KMS-11 (cell line): Measurements from ENCODE around the gene ABO.

ENCODE experiments used
- H2AFZ ChIP-seq: fragments of 200-600 bp; sonication (generic); 2 replicates; pipeline ENCODE4 v1.6.1; 2016; ENCODE audit warnings: antibody characterized with exemption, mixed run types, low read depth
- H3K27ac ChIP-seq: fragments of 200-600 bp; sonication (generic); 2 replicates; pipeline ENCODE4 v1.6.1; 2016; ENCODE audit warnings: mild to moderate bottlenecking, mixed run types
- H3K27me3 ChIP-seq: fragments of 200-600 bp; sonication (generic); 2 replicates; pipeline ENCODE4 v1.6.1; 2017; ENCODE audit warnings: mild to moderate bottlenecking, low read depth, mixed run types, moderate library complexity; ENCODE audit not compliant: insufficient read depth
- H3K36me3 ChIP-seq: fragments of 200-600 bp; sonication (generic); 2 replicates; pipeline ENCODE4 v1.6.1; 2017; ENCODE audit warnings: mild to moderate bottlenecking, mixed run types; ENCODE audit not compliant: insufficient read depth
- H3K4me1 ChIP-seq: fragments of 200-600 bp; sonication (generic); 2 replicates; pipeline ENCODE4 v1.6.1; 2016; ENCODE audit warnings: mild to moderate bottlenecking, low read depth, mixed run types; ENCODE audit not compliant: poor library complexity, severe bottlenecking
- H3K4me2 ChIP-seq: fragments of 200-600 bp; sonication (generic); 2 replicates; pipeline ENCODE4 v1.7.0; 2016; ENCODE audit warnings: mild to moderate bottlenecking, mixed run types
- H3K4me3 ChIP-seq: fragments of 200-600 bp; sonication (generic); IDR thresholded peaks from 2 replicates; pipeline ENCODE4 v1.6.1; 2017; ENCODE audit warnings: low read depth, low read length, mixed read lengths; ENCODE audit not compliant: insufficient read depth
- H3K79me2 ChIP-seq: fragments of 200-600 bp; sonication (generic); 2 replicates; pipeline ENCODE4 v1.6.1; 2016; ENCODE audit warnings: low read depth, mixed run types; ENCODE audit not compliant: insufficient read depth
- H3K9ac ChIP-seq: fragments of 200-600 bp; sonication (generic); 2 replicates; pipeline ENCODE4 v1.6.1; 2016; ENCODE audit warnings: mild to moderate bottlenecking, mixed run types
- H4K20me1 ChIP-seq: fragments of 200-600 bp; sonication (generic); 2 replicates; pipeline ENCODE4 v1.6.1; 2016; ENCODE audit warnings: mild to moderate bottlenecking, mixed run types; ENCODE audit not compliant: insufficient read depth
- TF ChIP-seq, protein P1 (sequence below): fragments of 200-600 bp; sonication (generic); conservative IDR thresholded peaks from 2 replicates; pipeline ENCODE4 v1.6.1; 2017; ENCODE audit warnings: low read depth, mild to moderate bottlenecking, antibody characterized with exemption, low read length, moderate library complexity, mixed read lengths

Gene ABO

DNA sequence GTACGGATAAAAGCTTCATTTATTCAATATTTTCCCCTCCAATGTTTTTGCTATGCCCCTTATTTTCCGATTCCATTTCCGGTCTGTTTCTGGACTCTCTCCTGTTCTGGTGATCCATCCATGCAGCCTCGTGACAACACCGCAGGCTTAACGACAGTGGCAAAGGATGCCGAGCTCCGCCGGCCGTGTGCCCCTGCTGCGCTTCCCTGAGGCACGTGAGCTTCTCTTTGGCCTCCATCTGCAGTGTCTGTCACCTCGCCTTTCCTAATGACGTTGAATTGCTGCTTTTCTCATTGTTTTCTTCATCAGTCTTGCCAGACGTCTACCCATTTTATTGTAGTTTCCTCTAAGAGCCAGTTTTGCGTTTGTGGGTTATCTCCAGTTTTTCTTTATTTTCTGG, 32.3 kb upstream of the ABO start:
- H3K27ac ChIP-seq: no peak overlapping the region
- peaks cover 69% of the 10 kb centered on the region for H3K27me3 ChIP-seq
- H3K4me3 ChIP-seq: no peak overlapping the region
- H3K4me2 ChIP-seq: no peak overlapping the region
- H3K9ac ChIP-seq: no peak overlapping the region
- TF ChIP-seq, protein P1, sequence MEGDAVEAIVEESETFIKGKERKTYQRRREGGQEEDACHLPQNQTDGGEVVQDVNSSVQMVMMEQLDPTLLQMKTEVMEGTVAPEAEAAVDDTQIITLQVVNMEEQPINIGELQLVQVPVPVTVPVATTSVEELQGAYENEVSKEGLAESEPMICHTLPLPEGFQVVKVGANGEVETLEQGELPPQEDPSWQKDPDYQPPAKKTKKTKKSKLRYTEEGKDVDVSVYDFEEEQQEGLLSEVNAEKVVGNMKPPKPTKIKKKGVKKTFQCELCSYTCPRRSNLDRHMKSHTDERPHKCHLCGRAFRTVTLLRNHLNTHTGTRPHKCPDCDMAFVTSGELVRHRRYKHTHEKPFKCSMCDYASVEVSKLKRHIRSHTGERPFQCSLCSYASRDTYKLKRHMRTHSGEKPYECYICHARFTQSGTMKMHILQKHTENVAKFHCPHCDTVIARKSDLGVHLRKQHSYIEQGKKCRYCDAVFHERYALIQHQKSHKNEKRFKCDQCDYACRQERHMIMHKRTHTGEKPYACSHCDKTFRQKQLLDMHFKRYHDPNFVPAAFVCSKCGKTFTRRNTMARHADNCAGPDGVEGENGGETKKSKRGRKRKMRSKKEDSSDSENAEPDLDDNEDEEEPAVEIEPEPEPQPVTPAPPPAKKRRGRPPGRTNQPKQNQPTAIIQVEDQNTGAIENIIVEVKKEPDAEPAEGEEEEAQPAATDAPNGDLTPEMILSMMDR: no peak
- no peaks in the 10 kb centered on the region for H4K20me1 ChIP-seq
- H2AFZ ChIP-seq: no peak overlapping the region
- H3K36me3 ChIP-seq: no peaks in the 10 kb centered on the region
- H3K4me1 ChIP-seq: no peaks in the 10 kb centered on the region
- H3K79me2 ChIP-seq: no peaks in the 10 kb centered on the region

DNA sequence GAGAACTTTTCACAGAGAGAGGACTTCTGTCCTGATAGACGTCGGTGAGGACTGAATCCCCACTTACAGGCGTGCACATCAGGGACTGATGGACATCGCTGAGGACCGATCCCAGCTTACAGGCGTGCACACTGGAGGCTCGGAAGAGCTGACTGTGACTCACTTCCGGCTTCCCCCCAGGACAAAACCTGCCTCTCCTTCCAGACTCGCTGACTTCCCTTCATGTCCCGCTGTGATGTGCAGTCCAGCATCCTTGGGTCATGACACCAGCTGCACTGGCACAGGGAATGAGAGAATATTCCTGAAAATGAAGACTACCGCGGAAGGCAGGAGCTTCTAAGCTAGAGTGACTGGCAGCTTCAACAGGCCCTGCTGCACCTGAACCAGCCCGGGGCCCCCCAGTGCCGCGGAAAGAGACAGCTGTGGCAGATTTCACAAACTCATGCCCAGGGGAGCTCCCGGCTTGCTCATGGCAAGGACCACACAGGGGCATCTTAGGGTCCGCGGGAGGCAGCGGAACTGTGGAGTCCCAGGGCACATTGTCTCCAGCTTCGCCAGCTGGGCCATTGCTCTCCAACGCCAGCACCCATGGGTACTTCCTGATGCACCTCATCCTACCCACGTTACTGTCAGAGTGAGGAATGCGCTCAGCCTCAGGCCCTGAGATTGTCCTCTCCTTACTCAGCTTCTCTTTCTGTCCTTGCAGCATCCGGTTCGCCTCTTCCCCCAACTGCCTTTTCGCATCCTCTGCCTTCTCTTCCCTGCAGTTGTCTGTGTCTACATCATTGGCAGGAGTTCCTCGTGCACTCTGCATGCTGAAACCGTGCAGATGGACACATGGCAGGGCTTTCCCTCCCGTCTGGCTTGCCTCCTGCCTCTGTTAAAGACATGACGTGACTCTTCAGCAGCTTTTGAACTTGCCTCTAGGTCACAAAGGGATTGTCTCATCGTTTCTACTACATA, 31.5 kb upstream of the ABO start:
- Histone ChIP-seq H3K9ac (no peak overlapping the region), H3K27me3 (peaks cover 76% of the 10 kb centered on the region), H3K27ac (no peak overlapping the region), H4K20me1 (no peaks in the 10 kb centered on the region), H3K4me2 (no peak overlapping the region), H3K36me3 (no peaks in the 10 kb centered on the region), H3K4me3 (no peak overlapping the region), H2AFZ (no peak overlapping the region), H3K79me2 (no peaks in the 10 kb centered on the region), H3K4me1 (no peaks in the 10 kb centered on the region)
- TF ChIP-seq, protein P1: no peak

DNA sequence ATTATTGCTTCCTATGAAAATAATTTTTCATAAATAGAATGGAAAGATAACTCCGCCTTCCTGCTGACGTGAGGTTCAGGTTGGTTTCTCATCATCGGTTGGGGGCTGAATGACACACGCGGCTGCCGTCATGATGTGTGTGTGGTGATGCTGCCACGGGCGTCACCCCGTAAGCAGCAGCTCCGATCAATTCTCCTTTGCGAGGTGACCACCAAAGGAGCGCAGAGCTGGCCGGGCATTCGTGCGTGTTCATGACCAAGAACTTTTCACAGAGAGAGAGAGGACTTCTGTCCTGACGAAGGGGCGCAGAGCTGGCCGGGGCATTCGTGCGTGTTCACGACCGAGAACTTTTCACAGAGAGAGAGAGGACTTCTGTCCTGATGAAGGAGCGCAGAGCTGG, 30.7 kb upstream of the ABO start:
- TF ChIP-seq, protein P1: no peak
- Histone ChIP-seq H3K27me3 (peaks cover 84% of the 10 kb centered on the region), H3K79me2 (no peaks in the 10 kb centered on the region), H3K4me2 (no peak overlapping the region), H3K36me3 (no peaks in the 10 kb centered on the region), H3K4me3 (no peak overlapping the region), H3K9ac (no peak overlapping the region), H2AFZ (no peak overlapping the region), H3K27ac (no peak overlapping the region), H3K4me1 (no peaks in the 10 kb centered on the region), H4K20me1 (no peaks in the 10 kb centered on the region)

DNA sequence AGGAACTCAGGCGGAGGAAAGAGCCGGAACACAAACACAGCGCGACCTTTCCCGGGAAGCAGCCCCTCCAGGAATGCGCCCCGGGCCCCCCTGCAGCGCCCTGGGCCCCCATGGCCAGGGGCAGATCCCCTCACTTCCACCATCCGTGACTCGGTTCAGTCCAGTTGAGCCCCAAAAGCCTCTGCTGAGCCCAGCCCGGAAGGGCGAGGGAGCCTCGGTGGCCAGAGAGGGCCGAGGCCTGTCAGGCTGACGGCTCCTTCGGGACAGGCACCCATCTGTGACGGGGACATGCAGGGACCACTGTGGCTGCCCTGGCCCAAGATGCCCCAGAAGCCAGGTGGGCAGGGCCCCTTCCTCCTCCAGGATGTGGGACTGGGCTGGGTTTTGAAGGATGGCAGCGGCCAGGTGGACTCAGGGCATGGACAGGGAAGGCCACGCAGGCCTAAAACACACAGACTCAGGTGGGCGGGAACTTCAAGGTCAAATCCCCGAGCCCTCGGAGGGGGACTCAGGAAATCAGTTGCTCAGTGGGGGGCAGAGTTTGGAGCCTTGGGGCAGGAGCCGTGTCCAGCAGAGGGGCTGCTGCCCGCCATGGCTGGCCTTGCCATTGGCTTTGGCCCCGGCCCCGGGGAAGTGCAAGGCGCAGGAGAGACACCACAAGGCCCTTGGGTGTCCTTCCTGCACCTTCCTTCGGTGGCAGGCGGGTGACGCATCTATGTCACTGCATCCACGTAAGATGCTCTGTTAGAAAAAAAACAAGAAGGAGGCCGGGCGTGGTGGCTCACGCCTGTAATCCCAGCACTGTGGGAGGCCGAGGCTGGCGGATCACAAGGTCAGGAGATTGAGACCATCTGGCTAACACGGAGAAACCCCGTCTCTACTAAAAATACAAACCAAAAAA, 29.7 kb upstream of the ABO start:
- Histone ChIP-seq H3K27me3 (peaks cover 82% of the 10 kb centered on the region), H3K27ac (no peak overlapping the region), H3K4me3 (no peak overlapping the region), H4K20me1 (no peaks in the 10 kb centered on the region), H2AFZ (no peak overlapping the region), H3K4me2 (no peak overlapping the region), H3K9ac (no peak overlapping the region), H3K4me1 (no peaks in the 10 kb centered on the region), H3K36me3 (no peaks in the 10 kb centered on the region), H3K79me2 (no peaks in the 10 kb centered on the region)
- TF ChIP-seq, protein P1: no peak
